8988T (cell line): ENCODE results near the gene SLC25A23.
"Not testable (repeated sequence)": the region's sequence is repeated elsewhere in the genome, so short reads cannot be mapped to it uniquely, and the experiment has no call there.

Source experiments
- DNase-seq: peaks from one replicate; pipeline ENCODE4 v3.0.0; 2011

The SLC25A23 gene

DNA sequence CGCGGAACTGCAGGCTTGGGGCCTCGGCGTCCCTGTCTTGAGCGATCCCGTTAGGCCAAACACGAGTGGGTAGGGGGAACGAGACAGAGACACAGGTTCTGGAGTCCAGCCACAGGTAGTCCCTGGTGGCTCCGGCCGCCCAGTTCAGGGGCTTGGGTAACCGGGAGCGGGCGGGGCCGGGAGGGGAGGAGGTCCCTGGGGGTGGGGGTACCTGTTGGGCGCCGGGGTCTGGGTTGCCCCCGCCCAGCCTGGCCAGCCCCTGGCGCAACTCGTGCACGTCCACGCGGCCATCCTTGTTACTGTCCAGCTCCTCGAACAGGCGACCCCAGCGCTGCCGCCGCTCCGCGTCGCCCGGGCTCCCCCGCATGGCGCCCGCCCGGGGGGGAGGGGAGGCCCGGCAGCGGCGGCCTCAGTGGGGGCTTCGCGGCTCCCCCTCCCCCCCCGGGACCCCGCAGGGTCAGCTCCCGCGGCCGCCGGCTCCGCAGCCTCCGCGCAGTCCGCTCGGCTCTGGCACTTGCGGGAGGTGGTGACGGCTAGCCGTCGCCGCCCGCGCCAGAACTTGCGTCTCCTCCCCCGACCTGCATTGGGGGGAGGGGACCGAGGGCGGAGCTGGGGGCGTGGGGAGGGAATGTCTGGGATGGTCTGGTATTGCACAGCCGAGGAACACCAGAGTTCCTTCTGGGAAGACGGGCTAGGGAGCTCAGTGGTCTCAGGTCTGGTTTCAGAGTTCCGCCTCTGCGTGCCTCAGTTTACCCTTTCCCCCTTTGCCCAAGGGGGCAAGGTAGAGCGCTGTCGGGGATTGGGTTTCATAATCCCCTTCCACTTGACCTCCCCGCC, at the start of gene SLC25A23:
Gene SLC25A23, minus strand, starts transcription at position 531 of the 837 bp plus-strand sequence. Its CDS starts 164 bp downstream, at position 367.
- DNase-seq, result peak; percentile 74

DNA sequence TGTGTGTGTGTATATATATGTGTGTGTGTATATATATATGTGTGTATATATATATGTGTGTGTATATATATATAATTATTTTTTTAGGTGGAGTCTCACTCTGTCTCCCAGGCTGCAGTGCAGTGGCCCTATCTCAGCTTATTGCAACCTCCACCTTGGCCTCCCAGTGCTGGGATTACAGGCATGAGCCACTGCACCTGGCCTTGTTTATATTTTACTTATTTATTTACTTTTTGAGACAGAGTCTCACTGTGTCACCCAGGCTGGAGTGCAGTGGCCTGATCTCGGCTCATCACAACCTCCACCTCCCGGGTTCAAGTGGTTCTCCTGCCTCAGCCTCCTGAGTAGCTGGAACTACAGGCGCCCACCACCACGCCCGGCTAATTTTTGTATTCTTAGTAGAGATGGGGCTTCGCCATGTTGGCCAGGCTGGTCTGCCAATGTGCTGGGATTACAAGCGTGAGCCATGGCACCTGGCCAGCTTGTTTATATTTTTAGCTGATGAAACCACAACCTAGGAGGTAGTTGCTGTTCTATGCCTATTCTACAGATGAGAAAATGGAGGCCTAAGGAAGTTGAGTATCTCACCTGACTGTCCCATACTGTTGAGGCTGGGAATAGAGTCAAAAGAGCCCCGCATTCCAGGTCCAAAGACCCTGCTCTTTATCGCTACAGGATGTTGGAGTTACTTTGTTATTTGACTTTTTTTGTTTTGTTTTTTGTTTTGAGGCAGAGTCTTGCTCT, 48.6 kb upstream of the SLC25A23 start:
- not testable (repeated sequence) for DNase-seq

DNA sequence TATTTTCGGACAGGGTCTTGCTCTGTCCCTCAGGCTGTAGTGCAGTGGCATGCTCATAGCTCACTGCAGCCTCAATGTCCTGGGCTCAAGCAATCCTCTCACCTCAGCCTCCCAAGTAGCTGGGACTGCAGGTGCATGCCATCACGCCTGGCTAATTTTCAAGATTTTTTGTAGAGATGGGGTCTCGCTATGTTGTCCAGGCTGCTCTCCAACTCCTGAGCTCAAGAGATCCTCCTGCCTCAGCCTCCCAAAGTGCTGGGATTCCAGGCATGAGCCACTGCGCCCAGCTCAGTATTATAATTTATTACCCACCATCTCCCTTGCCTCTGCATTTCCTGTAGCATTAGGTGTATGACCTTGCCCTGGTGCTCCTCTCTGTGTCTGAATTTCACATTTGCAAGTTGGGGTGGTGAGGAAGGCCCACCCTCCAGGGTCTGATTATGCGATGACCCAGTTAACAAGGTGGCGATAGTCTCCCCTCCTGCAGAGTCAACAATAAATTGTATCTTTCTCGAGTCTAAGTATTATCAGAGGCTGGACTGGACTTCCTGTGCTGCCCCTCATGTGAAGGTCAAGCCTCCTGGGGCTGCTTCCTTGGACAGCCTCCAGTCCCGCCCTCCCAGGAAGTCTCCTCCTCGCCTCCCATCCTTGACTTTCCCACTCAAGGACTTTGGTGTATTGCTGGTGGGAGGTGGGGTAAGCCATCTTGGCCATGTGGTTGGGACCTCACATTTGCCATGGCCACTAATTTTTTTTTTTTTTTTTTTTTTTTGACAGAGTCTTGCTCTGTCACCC, 44.0 kb upstream of the SLC25A23 start:
- no peak for DNase-seq

DNA sequence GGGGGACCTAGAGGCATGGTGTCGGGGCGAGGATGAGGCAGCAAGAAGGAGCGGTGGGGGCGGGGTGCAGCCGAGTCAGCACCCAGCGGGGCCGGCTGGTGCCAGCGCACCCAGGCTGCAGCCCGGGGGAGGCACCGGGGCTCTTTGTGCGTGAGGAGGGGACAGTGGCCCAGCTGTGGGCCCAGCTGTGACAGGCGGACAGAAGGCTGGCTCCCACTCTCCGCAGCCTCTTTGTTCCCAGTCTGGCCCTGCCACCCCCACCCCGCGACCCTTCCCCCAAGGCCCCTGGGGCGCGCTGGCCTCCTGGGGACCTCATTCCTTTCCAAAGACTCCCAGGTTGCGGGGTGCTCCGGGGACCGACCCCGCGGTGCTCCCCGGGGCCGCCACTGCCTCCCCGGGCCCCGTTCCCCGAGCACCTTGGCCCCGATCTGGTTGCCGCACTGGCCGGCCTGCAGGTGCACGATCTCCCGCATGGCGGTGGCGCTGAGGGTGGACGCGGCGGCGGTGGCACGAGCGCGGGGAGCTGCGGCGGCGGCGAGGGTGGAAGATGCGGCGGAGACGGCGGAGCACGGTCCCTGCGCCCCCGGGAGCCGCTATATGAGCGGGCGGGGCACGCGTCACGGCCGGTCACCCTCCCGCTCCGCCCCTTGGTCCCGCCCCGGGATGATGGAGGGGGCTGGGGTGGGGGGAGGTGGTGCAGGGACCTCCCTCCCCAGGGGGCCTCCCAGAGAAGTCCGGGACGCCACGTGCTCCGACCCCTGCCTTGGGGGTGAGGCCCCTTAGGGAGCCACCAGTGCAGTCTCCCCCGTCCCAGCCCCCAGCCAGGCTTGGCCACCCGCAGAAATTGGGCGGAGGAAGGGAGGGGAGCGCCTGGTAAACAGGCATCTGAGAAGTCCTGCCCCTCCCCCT, 42.4 kb upstream of the SLC25A23 start, which contains the start of gene TUBB4A:
Gene TUBB4A, minus strand, starts transcription at position 570 of the 909 bp plus-strand sequence. Its CDS starts 97 bp downstream, at position 473.
- peak; percentile 65 for DNase-seq

DNA sequence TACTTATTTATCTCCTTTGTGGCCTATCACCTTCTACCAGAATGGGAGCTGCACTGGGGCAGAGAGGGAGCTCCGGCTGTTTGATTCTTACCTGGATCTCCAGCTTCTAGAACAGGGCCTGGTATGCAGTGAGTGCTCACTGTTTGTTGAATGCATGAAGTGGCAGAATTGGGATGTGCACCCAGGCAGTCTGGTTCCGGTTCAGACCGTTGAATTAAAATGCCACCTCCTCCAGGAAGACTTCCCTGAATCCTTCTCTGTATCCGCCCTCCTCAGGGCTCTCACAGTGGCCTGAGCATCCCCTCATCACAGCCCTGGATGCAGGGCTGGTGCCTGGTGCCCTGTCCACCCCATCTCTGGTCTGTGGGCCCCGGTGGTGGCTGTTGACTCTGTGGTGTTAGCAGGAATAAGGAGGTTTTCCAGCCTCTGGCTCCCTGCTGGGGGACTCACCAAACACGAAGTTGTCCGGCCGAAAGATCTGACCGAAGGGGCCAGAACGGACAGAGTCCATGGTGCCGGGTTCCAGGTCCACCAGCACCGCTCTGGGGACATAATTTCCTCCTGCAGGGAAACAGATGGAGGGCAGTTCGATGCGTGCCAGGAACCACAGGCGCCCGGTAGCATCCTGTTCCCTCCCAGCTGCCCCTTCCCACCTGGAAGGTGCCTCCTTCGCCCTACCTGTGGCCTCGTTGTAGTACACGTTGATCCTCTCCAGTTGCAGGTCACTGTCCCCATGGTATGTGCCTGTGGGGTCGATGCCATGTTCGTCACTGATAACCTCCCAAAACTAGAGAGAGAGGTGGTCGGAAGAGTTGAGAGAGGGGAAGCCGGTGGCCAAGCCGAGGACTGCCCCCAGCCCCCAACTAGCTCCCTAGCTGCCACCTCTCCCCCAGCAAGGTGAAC, 41.5 kb upstream of the SLC25A23 start:
- DNase-seq, result no peak

DNA sequence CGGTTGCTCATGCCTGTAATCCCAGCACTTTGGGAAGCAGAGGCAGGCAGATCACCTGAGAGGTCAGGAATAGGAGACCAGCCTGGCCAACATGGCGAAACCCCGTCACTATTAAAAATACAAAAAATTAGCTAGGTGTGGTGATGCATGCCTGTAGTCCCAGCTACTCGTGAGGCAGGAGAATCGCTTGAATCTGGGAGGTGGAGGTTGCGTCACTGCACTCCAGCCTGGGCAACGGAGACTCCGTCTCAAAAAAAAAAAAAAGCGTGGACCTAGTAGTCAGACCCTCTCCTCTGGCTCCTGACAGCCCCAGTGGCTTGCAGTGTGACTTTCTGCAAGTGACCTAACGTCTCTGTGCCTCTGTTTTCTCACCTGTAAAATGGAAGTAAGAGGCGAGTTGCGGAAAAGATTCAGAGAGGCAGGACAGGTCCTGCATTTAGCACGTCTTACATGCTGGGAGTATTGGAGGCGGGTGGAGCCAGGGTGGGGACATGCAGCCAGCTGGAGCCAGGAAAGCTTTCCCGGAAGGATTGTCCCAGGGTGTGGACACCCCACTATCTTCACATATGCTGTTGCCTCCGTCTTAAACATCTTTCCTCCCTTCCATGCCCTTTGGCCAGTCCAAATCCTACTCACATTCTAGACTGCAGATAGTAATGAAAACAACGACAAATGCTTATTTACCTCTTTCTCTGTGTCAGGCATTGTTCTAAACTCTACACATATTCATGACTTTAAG, 39.6 kb upstream of the SLC25A23 start:
- no peak for DNase-seq

DNA sequence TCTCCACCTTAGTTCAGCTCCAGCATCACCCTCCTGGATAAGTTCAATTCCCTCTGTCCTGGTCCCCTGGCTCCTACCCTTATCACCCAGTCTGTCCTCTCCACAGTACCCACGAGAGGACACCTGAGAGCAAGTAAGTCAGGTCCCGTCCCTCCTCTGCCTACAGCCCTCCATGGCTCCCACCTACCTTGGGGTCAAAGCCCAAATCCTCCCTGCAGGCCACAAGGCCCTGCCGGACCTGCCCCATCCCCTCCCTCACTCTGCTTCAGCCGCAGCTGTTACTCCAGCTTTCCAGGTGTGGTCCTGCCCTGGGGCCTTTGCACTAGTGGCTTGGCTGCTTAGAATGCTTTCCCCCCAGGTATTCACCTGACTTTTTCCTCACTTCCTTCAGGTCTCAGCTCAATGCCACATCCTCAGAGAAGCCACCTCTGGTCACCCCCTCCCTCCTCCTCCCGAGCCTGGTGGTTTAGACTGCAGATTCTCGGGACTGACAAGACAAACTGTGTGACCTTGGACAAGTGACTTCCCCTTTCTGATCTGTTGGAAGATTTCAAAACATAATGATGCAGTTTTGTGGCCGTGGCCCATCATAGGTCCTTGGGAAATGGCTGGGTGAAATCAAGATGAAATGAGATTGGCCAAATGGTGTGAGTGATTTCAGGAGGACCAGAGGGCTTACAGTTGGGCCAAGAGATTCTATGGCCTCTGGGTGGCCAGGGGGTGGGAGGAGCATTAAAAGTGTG, 38.9 kb upstream of the SLC25A23 start:
- DNase-seq, result no peak

DNA sequence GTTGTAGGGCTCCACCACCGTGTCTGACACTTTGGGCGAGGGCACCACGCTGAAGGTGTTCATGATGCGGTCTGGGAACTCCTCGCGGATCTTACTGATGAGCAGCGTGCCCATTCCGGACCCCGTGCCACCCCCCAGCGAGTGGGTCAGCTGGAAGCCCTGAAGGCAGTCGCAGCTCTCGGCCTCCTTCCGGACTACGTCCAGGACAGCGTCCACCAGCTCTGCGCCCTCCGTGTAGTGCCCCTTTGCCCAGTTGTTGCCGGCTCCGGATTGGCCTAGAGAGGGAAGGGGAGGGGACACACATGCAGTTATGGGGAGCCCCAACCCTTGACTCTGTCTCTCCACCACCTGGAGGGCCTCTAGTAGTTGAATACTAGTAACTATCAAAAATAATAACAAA, 36.4 kb upstream of the SLC25A23 start:
- DNase-seq, result no peak

DNA sequence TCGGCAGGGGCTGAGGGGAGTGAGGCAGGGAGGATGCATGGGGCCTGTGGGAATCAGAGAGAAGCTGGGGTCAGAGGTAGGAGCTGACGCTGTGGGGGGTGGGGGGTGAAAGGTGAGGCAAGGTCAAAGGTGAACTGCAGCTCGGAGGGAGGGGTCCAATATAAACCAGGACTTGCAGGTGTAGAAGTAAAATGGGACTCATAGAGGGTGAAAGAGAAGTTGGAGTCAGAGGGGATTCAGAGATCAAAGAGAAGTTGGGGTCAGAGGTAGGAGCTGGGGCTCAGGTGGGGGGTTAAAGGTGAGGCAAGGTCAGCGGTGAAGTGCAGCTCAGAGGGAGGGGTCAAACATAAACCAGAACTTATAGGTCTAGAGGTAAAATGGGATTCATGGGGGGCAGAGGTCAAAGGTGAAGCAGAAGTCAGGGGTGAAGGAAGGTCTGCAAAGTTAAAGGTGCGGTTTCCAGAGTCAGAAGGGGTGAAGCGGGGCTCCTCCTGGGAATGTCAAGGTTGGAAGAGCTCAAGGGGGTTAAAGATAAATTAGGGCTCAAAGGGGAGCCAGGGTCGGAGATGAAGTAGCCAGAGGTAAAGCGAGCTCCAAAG, 34.9 kb upstream of the SLC25A23 start:
- no peak for DNase-seq

DNA sequence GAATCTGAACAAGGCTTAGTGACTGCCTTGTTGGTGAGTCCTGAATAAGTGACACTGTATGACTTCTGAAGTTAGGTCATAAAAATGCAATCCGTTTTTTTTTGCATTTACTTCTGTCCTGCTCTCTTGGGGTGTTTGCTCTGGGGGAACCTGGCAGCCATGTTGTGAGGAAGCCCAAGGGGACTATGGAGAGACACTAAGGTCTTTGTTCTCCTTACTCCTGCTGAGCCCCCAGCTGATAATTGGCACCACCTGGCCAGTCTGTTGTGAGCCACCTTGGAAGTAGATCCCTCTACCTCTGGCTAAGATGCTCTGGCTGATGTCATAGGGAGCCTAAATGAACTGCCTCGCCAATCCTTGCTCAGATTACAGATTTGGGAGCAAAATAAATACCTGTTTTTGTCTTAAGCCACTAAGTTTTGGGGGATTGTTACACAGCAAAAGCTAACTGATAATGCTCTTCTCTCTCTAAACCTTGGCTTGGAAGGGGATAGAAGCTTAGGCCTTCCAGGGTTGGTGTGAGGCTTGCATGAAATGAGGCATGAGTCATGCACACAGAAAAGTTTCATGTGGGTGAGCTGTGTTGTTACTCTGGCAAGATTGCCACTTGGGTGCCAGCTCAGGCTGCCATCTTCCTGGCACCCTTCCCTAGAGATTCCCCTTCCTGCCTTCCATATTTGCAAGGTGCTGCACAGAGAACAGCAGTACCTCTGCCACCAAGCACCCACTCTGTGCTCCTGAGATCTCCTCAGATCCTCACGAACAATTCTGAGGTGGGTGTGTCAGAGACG, 32.4 kb upstream of the SLC25A23 start:
- DNase-seq, result no peak

DNA sequence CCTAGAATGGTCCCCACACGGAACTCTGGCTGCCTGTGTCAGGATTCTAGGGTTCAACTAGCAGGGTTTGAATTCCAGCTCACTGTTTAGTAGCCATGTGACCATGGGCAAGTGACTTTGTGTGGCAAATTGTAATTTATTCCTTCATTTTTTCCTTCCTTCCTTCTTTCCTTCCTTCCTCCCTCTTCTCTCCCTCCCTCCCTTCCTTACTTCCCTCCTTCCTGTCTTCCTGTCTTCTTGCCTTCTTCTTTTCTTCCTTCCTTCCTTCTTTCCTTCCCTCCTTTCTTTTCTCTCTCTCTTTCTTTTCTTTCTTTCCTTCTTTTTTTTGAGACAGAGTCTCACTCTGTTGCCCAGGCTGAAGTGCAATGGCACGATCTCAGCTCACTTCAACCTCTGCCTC, 30.5 kb upstream of the SLC25A23 start:
- no peak for DNase-seq

DNA sequence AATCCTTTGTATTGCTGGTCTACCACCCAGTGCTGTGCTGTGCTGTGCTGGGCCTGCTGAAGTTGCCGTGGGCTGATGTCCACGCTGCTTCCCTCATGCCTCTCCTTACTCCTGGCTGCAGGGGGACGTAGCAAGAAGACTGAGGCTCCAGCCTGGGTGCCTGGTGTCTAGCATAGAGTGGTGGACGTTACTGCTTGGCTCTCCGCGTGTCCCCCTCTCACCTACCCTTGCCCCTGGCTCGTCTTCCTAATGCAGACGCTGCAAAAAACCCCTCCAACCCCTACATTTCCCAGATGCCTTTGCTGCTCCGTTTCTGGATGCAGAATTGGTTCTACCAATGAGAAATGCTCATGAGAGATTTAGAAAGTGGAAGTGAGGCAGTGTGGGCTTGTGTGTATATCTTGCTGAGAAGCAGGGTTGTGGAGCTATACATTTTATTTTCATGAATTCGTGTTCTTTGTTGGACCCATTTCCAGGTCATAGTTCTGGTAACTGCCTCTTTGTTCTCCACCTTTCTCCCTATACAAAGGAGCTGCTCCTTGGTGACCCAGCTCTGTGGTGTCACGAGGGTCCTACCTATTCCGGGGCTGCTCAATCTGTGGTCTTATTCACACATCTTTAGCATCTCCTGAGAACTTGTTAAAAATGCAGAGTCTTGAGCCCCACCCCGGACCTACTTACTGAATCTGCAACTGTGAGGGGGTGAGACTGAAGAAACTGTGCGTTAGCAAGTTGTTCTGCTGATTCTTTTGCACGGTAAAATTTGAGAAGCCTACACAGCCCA, 29.9 kb upstream of the SLC25A23 start:
- DNase-seq, result no peak

DNA sequence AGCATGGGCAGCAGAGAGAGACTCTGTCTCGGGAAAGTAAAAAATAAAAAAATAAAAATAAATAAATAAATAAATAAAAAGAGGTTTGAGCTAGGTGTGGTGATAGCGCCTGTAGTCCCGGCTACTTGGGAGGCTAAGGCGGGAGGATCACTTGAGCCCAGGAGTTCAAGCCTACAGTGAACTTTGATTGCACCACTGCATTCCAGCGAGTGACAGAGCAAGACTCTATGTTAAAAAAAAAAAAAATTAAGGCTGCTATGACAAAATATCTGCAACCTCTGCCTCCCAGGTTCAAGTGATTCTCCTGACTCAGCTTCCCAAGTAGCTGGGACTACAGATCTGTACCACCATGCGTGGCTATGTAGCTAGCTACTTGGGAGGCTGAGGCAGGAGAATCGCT, 25.2 kb upstream of the SLC25A23 start:
- no peak for DNase-seq

DNA sequence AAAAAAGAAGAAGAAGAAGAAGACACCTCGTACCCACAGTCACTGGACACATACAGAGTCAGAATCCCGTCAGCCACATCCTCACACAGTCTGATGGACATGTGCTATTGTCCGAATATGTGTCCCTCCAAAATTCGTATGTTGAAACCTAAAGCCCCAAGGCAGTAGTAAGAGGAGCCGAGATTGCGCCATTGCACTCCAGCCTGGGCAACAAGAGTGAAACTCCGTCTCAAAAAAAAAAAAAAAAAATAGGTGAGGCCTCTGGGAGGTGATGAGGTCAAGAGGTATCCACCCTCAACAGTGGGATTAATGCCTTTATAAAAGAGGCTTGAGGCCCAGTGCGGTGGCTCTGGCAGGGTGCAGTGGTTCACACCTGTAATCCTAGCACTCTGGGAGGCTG, 24.6 kb upstream of the SLC25A23 start:
- no peak for DNase-seq

DNA sequence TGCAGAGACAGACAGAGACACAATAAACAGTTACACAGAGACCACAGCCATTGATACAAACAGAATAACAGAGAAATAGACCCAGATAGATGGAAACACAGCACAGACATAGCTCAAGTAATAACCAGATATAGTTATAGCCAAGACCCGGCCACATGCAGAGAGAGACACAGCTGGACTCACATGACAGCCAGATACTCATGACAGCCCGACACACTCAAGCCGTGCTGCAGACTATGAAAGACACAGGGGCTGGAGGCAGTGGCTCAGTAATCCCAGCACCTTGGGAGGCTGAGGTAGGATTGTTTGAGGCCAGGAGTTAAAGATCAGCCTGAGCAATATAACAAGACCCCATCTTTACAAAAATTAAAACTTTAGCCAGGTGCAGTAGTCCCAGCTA, 23.6 kb upstream of the SLC25A23 start:
- no peak for DNase-seq

DNA sequence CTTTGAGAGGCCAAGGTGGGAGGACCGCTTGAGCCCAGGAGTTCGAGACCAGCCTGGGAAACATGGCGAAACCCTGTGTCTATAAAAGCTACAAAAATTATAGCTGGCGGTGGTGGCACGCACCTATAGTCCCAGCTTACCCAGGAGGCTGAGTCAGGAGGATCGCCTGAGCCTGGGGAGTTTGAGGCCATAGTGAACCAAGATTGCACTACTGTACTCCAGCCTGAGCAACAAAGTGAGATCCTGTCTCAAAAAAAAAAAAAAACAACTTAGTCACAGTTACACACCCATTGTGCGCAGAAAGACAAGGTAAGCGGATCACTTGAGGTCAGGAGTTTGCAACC, 22.7 kb upstream of the SLC25A23 start:
- no peak for DNase-seq

DNA sequence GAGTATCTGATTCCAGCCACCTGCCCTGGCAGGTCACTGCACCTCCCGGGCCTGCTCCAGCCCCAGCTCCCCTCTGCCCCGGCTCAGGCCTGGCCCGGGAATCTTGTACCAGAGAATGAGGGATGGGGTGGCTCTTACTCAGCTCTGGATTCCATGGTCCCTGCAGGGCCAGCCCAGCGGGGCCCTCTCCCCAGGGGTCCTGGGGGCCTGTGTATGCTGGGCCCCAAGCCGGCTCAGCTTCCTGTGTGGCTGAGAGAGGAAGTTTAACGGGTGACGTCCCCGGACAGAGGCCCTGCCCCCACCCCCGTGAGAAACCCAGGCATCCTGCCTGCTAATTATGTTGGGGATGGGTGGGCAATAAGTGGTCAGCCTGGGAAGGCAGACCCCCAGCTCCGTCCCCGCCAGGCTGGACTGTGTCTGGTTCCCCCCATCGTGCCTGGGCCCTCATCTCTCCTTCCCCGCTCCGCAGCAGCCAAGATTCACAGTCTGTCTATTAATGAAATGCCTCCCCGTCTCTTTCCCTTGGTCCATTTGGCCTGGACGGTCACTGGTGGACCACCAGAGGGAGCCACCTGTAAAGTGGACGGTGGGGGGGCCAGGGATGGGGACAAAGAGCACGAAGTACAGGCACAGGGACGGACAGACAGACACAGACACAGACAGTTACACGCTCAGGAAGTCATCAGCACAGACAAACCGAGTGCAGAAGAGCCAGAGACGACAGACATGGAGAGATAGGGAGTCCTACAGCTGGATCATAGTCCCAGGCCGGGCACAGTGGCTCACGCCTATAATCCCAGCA, 22.1 kb upstream of the SLC25A23 start, which contains the start of gene DENND1C:
Gene DENND1C, minus strand, starts transcription at position 247 of the 802 bp plus-strand sequence. Its CDS starts 92 bp downstream, at position 155.
- DNase-seq, result no peak
